Measurements from ENCODE around the gene CCDC24.

The CCDC24 gene

DNA sequence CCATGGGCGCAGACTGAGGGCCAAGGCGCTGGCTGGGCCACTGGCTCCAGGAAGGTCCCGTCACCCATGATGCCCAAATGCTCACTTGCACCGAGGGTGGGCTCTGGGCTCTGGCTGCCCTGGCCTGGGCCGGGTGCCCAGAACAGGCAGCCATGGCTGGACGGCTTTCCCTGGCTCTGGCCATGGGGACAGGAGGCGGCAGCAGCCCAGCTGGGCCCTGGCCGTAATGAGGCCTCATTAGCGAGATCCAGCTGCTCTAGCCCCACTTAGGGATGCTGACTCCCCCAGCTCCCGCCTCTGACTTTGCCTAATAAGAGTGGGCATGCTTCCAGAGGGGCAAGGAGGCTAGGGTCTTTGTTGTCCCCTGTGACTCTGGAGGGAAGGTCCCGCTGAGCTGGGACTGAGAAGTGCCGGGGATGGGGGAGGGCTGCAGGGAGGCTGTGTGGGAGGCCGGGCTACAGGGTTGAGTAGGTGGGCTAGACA, 28.1 kb downstream of the CCDC24 start:
- FAIRE-seq (no peak), DNase-seq (ENCODE audit: extremely low spot score, insufficient read length, low read depth) (no peak)

DNA sequence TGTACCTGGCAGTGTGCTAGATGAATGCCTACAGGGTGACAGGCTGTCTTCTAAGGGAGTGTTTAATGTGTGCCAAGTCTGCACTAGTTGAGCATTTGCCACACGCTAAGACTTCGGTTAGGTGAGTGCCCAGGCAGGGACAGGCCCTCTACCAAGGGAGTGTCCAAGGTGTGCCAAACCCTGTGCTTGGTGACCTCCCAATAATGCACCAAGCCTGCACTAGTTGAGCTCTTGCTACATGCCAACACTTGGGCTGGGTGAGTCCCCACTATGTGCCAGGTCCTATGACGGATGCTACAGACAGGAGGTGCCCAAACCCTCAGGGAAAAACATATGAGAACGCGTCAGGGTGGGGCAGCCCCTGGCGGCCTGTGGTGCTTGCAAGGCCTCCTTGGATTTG, 29.1 kb downstream of the CCDC24 start:
- no peak for FAIRE-seq
- no peak for DNase-seq (ENCODE audit: extremely low spot score, insufficient read length, low read depth)

DNA sequence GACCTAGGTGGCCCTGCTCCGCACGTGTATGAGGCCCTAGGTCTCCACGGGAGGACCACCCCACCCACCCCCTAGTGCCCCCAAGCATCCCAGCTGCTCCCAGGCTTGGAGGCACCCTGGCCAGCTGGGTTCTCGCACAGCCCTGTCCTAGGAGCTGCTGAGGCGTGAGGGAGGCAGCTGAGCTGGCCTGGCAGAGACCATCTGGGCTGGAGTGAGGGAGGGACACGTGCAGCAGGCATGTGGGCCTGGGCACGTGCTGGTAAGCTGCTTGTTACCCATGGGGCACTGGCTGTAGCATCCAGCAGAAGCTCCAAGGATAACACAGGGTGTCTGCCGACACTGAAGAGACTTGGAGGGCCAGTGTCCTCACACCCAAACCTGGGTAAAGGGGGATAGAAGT, 29.8 kb downstream of the CCDC24 start:
- DNase-seq (ENCODE audit: extremely low spot score, insufficient read length, low read depth) = no peak
- no peak for FAIRE-seq

DNA sequence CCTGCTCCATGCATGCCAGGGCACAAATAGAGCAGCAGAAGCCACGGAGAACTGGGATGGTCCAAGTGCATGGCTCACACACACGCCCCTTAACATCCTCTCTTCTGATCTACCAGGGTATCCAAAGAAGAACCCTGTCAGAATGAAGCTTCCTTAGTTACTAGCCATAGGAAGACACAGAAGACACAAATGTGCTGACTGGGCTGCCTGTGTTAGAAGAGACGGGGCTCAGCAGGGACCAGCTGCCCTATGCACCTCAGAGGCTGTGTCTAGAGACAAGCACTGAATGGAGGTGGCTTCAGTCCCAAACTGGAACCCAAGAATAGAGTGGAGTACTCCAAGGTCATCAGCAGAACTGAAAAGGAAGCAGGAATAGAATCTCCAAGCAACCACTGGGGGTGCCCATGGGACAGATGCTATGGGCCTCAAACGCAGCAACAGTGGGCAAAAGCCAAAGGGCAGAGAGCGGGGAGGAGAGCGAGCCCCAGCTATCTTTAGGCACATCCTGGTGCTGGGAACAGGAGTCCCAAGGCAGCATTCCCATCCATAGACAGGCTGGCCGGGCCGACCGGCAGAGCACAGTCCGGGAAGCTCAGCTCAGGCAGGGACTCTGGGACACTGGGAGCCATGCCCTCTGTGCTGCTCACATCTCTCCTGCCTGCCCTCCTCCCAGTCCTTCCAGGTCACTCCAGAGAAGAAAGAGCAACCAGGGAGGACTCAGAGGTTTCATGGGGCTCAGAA, 30.4 kb downstream of the CCDC24 start:
- no peak for DNase-seq (ENCODE audit: extremely low spot score, insufficient read length, low read depth)

DNA sequence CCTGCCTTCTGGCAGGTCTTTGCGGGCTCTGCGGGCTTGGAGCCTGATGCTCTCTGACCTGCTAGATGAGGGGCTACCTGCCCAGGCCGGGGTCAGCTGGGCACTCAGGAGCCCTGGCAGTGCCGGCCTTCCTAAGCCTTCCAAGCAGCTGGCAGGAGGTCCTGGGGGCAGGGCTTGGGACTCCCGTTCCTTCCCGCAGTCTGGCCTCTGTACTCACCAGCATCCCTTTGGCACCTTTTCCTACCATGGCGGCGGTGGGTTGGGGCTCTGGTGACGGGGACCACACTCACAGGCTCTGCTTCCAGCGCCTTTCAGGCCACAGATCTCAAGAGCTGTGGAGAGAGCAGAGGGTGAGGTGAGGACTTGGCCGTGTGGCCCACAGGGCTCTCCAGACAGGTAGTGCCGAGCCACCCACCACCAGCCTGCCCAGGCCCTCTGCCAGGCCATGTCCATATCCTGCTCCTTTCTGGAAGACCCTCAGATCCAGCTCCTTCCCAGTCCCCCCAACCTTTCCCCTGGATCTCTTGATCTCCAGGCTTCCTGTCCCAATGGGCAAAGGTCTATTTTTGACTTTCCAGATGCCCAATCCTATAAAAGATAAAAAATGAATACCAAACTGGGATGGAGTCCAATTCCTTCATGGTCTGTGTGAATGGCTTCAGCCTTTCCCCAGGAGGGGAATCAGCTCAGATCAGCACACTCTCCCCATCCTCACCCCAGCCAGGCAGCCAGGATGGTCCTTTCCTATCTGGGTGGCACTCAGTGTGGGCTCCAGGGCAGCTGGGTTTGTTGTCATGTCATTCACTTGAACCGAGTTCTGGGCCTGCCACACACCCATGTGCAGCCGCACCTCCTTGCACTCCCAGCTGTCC, 32.9 kb downstream of the CCDC24 start:
- no peak for FAIRE-seq

More for the DNA sequence above, 30.4 kb downstream of the CCDC24 start:
- no peak for FAIRE-seq

DNA sequence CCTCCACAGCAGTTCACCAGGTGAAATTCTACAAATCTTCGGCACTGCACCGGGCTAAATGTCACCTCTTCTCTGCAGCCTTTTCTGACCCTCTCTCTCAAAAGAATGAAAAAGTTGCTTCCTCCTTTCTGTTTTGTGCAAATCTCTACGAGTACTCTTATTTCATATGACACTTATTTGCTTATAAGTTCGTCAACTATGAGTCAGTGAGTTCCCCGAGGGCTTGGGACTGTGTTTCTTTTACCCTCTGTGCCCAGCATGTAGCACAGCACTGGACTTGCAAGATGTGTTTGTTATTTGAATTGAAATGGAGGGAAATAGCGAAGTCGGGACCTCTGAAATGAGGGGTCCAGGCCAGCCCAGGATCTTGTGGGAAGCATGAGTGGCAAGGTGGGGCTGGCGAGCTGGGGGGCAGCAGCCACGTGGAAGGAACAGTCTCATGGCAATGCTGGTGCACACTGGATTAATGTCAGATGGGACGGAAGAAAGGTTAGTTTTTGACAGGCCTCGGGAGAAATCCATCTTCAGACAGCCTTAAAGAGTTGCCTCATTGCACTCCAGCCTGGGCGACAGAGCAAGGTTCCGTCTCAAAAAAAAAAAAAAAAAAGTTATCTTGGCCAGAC, 33.6 kb downstream of the CCDC24 start:
- DNase-seq (ENCODE audit: extremely low spot score, insufficient read length, low read depth) (no peak), FAIRE-seq (no peak)

More for the DNA sequence above, 32.9 kb downstream of the CCDC24 start:
- no peak for DNase-seq (ENCODE audit: extremely low spot score, insufficient read length, low read depth)

DNA sequence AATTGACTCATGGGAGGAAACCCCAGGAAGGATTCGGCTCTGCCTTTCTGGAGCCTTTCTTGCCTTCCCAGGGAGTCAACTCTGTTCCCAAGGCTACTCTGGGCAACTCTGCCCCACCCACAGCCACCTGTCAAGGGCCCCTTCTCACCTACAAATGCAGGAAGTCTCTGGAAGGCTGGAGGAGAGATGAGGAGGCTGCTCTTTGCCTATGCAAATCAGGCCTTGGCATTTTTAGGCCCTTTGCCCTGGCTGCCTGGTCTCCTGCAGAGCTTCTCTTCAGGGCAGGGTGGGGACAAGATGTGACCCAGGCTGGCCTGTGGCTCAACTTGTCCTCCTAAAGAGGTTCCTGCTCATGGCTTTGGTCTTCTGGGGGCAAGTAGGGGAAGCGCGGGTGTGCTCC, 34.4 kb downstream of the CCDC24 start:
- FAIRE-seq (no peak), DNase-seq (ENCODE audit: extremely low spot score, insufficient read length, low read depth) (no peak)

DNA sequence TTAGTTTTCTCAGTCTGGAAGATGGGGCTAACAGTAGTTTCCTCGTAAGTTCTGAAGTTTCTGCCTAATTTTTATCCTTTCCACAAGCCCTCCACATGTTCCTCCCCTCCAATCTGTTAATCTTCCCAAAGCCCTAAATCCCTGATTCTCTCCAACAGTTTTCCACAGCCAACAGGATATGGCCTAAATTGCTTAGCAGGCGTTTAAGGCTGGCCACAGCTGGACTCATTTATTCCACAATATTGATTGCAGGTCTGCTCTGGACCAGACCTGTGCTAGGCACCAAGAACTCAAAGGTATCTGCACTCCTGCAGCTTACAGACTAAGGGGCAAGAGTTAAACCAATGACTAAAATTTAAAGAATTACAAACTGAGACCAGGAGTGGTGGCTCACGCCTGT, 35.9 kb downstream of the CCDC24 start:
- no peak for DNase-seq (ENCODE audit: extremely low spot score, insufficient read length, low read depth)

DNA sequence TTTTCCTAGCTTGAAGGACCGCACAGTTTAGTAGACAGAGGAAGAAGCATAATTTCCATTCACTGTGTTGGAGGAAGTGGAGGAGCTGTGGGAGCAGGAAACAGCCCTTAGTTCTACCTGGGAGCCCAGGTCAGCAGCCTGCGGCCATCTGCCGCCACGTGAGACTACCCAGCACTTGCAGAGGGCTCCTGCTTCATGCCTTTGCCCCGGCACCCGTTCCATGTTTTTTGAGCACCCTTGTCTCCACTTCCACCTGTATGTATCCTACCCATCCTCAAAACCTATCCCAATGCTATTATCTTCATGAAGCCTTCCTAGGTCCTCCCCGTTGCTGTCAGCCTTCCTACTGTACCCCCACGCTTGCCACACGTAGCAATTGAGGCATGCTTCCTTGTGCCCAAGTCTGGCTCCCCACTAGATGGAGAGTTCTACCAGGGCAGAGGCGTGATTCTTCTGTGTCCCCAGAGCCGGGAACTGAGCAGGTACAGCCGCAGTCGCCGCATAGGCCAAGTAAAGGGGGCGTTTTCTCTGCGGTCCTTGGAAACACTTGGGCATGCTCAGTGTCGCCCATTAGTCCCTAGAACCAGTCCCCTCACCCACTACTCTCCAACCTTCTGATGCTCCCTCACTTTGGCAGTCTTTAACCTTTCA, 38.0 kb downstream of the CCDC24 start:
- no peak for DNase-seq (ENCODE audit: extremely low spot score, insufficient read length, low read depth)
- no peak for FAIRE-seq

More for the DNA sequence above, 35.9 kb downstream of the CCDC24 start:
- no peak for FAIRE-seq

DNA sequence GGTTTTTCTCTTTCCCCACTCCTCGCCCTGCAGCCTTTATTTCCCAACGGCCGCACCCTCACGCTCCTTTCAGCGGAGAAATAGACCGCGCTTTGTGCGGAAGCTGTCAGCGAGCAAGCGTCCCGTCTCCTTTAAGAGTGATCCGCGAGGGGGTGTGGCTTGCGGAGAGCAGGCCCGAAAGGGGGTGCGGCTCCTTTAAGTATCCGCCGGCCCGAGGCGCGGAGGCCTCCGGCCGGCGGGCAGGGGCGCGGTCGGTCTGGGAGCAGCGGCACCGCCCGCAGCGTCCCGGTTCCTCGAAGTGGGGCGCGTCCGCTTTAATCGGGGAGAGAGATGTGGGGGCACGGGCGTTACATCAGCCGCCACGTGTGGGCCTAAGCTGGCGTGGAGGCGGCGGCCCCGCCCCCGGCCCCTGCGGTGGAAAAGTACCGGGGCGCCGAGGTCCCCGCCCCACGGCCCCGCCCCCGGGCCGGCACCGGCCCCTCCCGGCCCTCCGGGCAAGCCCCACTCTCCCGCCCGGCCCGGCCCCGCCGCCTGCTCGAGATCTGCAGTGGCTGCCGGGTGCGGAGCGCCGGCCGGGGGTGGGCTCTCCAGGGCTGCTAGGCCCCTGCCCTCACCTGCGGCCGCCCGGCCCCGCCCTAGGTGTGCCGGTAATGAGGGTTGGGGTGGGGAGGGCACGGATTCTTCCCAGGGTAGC, 38.7 kb downstream of the CCDC24 start:
- peak; percentile 62 for DNase-seq (ENCODE audit: extremely low spot score, insufficient read length, low read depth)
- FAIRE-seq = peak; percentile 80

DNA sequence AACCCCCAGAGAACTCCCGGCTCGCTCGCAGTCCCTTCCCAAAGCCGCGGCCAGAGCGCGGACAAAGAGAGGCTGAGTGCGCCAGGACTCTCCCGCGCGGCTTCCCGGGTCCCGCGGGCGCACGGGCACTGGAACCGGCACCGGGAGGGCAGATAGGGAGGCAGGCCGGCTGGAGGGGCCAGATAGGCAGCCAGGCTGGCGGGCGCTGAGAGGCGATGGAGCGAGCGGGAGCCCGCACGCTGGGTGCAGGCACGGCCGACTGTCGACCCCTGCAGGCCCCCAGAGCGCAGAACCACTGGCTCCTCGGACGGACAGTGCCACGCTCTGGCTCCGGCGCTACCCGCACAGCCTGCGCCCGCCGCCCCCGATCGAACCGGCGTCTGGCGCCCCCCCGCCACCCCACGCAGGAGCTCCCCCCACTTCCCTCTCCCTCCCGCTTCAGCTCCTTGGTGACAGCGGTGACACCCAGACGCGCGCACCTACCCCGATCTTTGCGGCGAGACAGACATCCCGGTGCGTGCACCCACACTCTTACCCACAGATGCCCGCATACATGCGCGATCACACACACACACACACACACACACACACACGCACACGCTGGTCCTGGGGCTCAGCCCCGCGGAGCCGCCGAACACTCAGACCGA, 39.3 kb downstream of the CCDC24 start:
- DNase-seq (ENCODE audit: extremely low spot score, insufficient read length, low read depth) (no peak), FAIRE-seq (no peak)

DNA sequence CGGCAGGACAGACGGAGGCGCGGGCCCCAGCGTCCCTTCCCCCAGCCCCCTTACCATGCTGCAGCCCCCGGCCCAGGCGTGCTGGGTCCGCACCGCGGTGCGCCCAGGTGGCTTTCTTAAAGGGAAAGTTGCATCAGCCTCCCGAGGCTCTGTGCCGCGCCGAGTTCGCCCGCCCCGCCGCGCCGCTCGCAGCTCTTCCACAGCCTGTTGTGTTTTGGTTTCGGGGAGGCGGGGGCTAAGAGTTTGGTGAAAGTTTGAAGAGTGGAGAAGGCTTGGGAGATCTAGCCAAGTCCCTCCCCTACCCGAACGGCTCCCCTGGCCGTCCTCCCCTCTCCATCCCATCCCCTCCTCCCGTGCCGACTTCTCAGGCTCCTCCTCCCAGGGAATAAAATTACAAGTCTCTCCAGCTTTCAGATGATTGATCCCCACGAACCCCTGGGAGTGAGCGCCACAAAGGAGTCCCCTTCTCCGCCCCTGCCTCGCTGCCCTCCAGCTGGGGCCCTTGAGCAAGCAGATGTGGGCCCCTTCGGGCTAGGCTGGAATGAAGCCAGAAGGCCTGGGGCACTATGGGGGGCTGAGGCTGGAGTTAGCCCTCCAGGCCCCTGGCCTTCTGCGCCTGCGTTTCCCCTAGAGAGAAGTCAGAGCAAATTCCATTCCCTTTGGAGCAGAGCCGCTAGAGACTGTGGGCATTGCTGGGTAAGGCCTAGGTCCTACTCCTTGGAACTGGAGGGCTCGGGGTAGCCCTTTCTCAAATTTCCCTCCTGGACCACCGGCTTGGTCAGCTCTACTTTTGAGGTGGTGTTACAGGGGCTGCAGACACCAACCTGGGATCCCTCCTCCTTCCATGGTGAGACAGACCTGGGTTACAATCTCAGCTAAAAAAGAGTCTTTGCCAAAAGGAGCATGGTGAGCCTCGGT, 40.1 kb downstream of the CCDC24 start, which contains the start of gene SLC6A9:
TSS of gene SLC6A9 (minus strand) at position 211 of the 918 bp plus-strand sequence. CDS start 7,185 bp downstream, outside the sequence.
- DNase-seq (ENCODE audit: extremely low spot score, insufficient read length, low read depth) (no peak), FAIRE-seq (no peak)

DNA sequence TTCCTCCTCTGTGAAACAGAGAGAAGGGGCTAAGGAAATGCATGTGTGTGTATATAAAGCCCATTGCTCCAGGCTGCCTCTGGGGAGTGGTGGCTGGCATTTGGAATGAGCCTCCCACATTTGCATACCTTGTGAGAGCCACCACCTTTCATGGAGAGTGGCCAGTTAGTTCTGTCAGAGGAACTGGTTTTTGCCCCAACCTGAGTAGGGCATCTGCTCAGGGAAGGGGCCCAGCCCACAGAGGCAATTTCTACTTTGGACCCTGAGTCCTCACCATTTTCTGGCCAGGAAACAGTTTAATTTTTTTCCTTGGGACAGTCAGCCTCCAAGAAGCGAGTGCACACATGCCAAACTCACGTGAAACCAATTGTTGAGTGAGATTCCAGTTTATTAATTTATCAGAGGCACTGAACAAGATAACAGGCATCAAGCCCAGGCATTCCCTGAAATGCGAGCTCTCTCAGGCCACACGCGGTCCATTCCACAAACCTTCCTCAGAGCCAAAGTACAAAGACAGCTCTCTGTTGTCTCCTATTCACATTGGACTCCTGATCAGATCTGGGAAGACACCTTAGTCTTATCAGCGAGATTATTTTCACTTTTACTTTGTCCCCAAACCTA, 40.9 kb downstream of the CCDC24 start:
- no peak for DNase-seq (ENCODE audit: extremely low spot score, insufficient read length, low read depth)
- FAIRE-seq = no peak

DNA sequence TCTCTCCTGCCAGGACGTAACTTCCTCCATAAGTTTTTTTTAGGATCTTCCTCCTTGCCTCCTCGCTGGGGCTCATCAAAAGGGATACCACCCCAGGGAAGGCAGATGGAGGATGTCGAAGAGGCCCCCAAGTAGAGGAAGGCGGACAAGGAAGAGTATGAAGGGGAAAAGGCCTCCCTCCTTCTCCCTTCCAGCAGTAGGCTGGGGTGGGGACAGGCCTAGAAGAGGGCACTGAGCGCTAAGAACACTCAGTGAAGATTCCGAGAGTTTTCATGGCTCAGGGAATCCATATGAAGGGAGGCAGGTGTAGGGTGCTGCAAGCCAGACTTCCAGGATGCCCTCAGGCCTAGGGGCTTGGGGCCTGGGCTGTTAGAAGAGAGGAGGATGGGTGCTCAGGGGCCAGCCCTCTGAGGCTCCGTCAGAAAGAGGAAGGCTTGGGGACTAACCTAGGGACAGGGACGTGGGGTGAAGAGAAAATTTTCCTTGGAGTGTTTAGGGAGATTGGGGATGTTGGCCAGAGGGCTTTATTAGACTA, 41.7 kb downstream of the CCDC24 start:
- DNase-seq (ENCODE audit: extremely low spot score, insufficient read length, low read depth) (no peak), FAIRE-seq (no peak)

DNA sequence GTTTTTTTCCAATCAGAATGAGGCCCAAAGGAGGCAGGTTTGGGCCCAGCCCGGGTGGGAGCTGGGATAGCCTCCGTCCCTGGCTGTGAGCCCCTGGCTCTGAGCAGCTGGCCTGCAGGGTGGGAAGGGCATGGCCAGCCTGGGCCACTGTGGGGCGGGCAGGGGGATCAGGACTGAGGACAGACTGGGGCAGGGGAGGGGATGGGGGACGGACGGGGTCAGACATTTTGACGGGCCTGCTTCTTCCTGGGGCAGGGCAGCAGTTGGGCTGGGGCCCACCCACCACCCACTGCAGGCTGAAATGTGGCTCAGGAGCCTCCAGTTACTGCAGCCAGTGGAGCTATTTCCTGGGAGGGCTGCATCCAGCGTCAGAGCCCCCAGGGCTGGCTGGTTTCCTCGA, 42.4 kb downstream of the CCDC24 start:
- DNase-seq (ENCODE audit: extremely low spot score, insufficient read length, low read depth) (no peak), FAIRE-seq (no peak)

DNA sequence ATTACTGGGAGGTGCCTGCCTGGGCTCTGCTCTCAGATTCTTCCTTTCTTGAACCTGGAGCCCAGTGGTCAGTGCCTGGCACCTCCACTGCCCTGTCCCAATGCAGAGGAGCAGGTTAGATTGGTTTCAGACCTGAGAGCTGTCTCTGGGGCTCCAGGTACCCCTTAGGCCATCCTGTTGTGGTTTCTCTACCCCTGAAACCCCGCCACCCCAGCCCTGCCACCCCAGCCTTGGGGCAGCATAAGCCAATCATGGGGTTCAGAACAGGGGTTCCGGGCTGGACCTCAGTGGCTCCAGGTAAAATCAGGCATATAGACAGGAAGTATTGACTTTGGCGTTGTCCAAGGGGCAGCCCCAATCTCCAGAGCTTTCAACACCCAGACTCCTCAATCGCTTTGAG, 43.0 kb downstream of the CCDC24 start:
- DNase-seq (ENCODE audit: extremely low spot score, insufficient read length, low read depth) (no peak), FAIRE-seq (no peak)

DNA sequence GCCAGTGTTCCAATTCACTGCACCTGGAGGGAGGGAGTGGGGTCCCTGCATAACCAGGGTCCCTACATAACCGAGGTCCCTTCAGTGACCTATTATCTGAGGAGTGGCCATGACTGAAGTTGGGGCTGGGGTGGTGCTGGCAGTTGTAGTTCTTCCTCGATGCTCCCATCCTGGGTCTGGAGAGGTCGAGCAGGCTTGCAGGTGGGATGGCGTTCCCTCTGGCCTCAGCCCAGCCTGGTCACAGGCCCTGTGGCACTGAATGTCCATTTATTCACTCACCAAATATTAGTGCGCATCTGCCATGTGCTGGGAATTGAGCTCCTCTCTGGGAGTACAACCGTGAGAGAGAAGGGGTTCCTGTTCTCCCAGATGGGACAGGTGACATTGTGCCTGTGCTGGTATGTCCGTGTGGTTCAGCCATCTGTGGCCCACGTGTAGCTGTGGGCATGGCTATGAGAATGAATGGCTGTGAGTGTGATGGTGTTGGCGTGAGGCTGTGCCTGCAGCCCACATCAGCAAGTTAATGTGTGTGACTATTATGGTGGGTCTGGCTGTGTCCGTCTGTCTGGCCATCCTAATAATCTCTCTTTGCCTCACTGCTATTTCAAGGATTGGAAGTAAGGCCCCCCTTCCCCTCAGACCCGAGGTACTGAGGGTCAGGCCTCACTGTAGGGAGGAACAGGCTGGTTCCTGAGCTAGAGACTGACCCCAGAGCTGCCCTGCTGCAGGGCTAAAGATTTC, 43.7 kb downstream of the CCDC24 start:
- no peak for FAIRE-seq

More for the DNA sequence above, 43.7 kb downstream of the CCDC24 start:
- no peak for DNase-seq (ENCODE audit: extremely low spot score, insufficient read length, low read depth)

All from GM18507 (cell line).